ENCODE measurements around the gene SHMT2.

DNA sequence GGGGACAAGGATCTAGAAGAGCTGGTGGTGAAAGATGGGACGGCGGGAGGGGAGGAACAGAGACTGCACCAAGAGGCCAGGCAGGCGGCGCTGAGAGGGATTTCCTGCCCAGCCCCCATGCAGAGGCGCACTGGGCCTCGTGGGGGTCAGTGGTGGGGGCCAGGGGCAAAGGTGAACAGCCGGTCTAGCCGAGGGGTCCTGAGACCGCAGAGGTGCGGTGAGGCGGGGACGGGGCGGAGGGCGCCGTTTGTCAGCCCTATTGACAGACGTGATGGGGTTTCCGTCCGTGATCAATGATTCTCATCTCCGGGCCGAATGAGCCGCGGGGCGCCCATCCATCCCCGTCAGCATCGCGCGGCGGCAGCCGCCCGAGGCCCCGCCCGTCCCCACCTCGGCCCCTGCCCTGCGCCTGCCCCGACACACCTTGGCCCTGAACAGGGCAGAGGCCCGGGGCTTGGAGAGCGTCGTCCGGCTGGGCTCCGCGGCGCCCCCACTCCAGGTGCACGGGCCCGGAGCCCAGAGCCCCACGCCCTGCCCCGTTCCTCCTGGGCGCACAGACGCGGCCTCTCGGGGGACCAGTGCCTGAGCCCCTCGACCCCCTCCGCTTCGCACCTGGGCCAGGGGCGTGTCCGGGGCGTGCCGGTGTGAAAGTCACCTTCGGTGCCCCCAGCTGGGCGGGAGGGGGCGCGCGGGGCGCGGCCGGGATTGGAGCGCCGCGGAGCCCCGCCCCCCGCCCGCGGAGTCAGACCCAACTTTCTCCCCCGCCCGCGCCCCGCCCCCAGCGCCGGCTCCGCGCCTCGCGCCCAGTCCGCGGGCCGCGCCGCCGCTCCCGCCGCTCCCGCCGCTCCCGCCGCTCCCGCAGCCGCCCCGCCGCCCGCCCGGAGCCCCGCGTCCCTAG lies 13.2 kb upstream of the SHMT2 start, which contains the start of gene NXPH4:
- TF ChIP-seq, protein P1, sequence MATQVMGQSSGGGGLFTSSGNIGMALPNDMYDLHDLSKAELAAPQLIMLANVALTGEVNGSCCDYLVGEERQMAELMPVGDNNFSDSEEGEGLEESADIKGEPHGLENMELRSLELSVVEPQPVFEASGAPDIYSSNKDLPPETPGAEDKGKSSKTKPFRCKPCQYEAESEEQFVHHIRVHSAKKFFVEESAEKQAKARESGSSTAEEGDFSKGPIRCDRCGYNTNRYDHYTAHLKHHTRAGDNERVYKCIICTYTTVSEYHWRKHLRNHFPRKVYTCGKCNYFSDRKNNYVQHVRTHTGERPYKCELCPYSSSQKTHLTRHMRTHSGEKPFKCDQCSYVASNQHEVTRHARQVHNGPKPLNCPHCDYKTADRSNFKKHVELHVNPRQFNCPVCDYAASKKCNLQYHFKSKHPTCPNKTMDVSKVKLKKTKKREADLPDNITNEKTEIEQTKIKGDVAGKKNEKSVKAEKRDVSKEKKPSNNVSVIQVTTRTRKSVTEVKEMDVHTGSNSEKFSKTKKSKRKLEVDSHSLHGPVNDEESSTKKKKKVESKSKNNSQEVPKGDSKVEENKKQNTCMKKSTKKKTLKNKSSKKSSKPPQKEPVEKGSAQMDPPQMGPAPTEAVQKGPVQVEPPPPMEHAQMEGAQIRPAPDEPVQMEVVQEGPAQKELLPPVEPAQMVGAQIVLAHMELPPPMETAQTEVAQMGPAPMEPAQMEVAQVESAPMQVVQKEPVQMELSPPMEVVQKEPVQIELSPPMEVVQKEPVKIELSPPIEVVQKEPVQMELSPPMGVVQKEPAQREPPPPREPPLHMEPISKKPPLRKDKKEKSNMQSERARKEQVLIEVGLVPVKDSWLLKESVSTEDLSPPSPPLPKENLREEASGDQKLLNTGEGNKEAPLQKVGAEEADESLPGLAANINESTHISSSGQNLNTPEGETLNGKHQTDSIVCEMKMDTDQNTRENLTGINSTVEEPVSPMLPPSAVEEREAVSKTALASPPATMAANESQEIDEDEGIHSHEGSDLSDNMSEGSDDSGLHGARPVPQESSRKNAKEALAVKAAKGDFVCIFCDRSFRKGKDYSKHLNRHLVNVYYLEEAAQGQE (IDR thresholded peaks at IDR 0.05; ENCODE audit: insufficient read depth in 1 of 2, low read depth in 2 of 2, low read length in 1 of 2): no peak
- TF ChIP-seq, protein P2, sequence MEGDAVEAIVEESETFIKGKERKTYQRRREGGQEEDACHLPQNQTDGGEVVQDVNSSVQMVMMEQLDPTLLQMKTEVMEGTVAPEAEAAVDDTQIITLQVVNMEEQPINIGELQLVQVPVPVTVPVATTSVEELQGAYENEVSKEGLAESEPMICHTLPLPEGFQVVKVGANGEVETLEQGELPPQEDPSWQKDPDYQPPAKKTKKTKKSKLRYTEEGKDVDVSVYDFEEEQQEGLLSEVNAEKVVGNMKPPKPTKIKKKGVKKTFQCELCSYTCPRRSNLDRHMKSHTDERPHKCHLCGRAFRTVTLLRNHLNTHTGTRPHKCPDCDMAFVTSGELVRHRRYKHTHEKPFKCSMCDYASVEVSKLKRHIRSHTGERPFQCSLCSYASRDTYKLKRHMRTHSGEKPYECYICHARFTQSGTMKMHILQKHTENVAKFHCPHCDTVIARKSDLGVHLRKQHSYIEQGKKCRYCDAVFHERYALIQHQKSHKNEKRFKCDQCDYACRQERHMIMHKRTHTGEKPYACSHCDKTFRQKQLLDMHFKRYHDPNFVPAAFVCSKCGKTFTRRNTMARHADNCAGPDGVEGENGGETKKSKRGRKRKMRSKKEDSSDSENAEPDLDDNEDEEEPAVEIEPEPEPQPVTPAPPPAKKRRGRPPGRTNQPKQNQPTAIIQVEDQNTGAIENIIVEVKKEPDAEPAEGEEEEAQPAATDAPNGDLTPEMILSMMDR (IDR thresholded peaks at IDR 0.05): no peak; the same call in 1 of the 2 replicates
- TF ChIP-seq SIN3A (IDR thresholded peaks at IDR 0.05; ENCODE audit: borderline replicate concordance, insufficient read depth, low read depth, low read length) (no peak), POLR2AphosphoS5 (IDR thresholded peaks at IDR 0.05; ENCODE audit: low read depth, low read length) (no peak)

Measured in Panc1 (cell line).